Measurements from ENCODE around the gene MSTO1.

- TF ChIP-seq, protein P1, sequence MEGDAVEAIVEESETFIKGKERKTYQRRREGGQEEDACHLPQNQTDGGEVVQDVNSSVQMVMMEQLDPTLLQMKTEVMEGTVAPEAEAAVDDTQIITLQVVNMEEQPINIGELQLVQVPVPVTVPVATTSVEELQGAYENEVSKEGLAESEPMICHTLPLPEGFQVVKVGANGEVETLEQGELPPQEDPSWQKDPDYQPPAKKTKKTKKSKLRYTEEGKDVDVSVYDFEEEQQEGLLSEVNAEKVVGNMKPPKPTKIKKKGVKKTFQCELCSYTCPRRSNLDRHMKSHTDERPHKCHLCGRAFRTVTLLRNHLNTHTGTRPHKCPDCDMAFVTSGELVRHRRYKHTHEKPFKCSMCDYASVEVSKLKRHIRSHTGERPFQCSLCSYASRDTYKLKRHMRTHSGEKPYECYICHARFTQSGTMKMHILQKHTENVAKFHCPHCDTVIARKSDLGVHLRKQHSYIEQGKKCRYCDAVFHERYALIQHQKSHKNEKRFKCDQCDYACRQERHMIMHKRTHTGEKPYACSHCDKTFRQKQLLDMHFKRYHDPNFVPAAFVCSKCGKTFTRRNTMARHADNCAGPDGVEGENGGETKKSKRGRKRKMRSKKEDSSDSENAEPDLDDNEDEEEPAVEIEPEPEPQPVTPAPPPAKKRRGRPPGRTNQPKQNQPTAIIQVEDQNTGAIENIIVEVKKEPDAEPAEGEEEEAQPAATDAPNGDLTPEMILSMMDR (IDR thresholded peaks at IDR 0.05) = no peak
- TF ChIP-seq POLR2AphosphoS5 (IDR thresholded peaks at IDR 0.05) = no peak
- TF ChIP-seq POLR2A (IDR thresholded peaks at IDR 0.05) = no peak
- TF ChIP-seq EP300 (IDR thresholded peaks at IDR 0.05) = no peak
Measured at GRCh38 chr1:155607708-155608107, 2.3 kb upstream of the MSTO1 start.

Measured in suprapubic skin (tissue), 4 donors.